ENCODE results near the gene AVPR1B.

The AVPR1B gene

DNA sequence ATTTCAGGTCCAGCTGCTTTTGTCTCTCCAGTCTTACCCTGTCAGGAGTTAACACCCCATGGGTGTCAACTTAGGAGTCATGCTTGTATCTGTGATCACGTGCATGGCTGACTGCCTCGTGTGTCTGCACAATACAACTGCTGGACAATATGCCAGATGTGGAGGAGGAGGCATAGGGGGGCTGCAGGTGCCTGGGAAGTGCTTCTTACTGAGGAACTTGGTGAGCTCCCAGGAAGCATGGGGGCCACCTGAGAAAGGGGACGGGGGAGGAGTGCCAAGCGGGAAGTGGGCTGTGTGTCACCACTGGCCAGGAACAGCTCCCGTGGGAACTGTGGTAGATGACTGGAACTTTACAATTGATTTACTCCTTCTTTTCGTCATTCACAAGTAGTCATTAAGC, 54.7 kb downstream of the AVPR1B start:
- Histone ChIP-seq H3K4me3 (ENCODE audit: low read depth, low read length) (no peak overlapping the region), H3K36me3 (no peaks in the 10 kb centered on the region), H3K9me3 (no peaks in the 10 kb centered on the region; the same call in 1 of the 2 replicates), H3K4me1 (no peaks in the 10 kb centered on the region), H3K27me3 (peaks cover 5% of the 10 kb centered on the region)
- TF ChIP-seq, protein P1, sequence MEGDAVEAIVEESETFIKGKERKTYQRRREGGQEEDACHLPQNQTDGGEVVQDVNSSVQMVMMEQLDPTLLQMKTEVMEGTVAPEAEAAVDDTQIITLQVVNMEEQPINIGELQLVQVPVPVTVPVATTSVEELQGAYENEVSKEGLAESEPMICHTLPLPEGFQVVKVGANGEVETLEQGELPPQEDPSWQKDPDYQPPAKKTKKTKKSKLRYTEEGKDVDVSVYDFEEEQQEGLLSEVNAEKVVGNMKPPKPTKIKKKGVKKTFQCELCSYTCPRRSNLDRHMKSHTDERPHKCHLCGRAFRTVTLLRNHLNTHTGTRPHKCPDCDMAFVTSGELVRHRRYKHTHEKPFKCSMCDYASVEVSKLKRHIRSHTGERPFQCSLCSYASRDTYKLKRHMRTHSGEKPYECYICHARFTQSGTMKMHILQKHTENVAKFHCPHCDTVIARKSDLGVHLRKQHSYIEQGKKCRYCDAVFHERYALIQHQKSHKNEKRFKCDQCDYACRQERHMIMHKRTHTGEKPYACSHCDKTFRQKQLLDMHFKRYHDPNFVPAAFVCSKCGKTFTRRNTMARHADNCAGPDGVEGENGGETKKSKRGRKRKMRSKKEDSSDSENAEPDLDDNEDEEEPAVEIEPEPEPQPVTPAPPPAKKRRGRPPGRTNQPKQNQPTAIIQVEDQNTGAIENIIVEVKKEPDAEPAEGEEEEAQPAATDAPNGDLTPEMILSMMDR (IDR thresholded peaks at IDR 0.05; ENCODE audit: low read depth, low read length) = no peak
- no peak for DNase-seq

DNA sequence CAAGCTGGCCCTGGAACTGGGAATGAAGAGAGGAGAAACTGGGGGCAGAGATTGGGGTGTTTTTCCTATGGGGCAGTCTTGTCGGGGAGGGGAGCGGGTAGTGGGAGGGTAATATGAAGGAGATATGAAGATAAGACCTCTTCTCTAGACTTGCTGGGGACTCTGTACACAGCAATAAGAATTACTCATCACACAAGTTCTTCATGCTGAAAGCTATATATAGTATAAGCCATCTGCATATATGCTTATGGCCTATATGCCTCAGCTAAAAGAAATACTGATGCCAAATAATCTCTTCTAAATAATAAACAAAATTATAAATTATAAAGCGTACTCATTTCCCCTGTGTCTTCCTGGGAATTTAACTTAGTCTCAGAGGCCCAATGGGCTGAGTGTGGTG, 56.3 kb downstream of the AVPR1B start:
- TF ChIP-seq, protein P1 (IDR thresholded peaks at IDR 0.05; ENCODE audit: low read depth, low read length) = no peak
- Histone ChIP-seq H3K4me3 (ENCODE audit: low read depth, low read length) (no peak overlapping the region), H3K4me1 (no peaks in the 10 kb centered on the region), H3K36me3 (no peaks in the 10 kb centered on the region), H3K27me3 (no peaks in the 10 kb centered on the region), H3K9me3 (no peaks in the 10 kb centered on the region; the same call in 1 of the 2 replicates)
- DNase-seq = no peak
